WTC11 (cell line): Measurements from ENCODE around the gene EXOC4. TPM values are rescaled to one million over a fixed set of nuclear protein-coding genes. Genes with fewer than 3 reads are reported as not detected.

ENCODE experiments used
- ATAC-seq: fragments of 200-7000 bp; cut with Tn5 transposase; 2 replicates; pipeline ENCODE4 v1.10.0; 2021; ENCODE audit warnings: mild to moderate bottlenecking, moderate library complexity
- CTCF ChIA-PET: fragments of 300-600 bp; sonication (Branson Sonifier 250); formaldehyde crosslinking; loops from one replicate; lab custom pipeline; 2021; ENCODE audit warnings: antibody characterized with exemption; lab: Charles Lee
- POLR2A ChIA-PET: fragments of 350-600 bp; sonication (Branson Sonifier 250); formaldehyde crosslinking; loops from one replicate; lab custom pipeline; 2021; ENCODE audit warnings: antibody characterized with exemption; lab: Charles Lee
- DNase-seq: peaks from one replicate; pipeline ENCODE4 v3.0.0; 2021; ENCODE audit warnings: low spot score
- H3K27ac Mint-ChIP-seq: 2 replicates; pipeline ENCODE4 v1.8.0; 2021; ENCODE audit warnings: mixed read lengths
- H3K27me3 Mint-ChIP-seq: 2 replicates; pipeline ENCODE4 v1.8.0; 2021; ENCODE audit warnings: low read depth, mild to moderate bottlenecking, moderate library complexity, mixed read lengths
- H3K36me3 Mint-ChIP-seq: 2 replicates; pipeline ENCODE4 v1.8.0; 2021; ENCODE audit warnings: mixed read lengths
- H3K4me1 Mint-ChIP-seq: 2 replicates; pipeline ENCODE4 v1.8.0; 2022; ENCODE audit warnings: mixed read lengths
- H3K4me3 Mint-ChIP-seq: 2 replicates; pipeline ENCODE4 v1.8.0; 2021; ENCODE audit warnings: mild to moderate bottlenecking, moderate library complexity, mixed read lengths
- H3K9me3 Mint-ChIP-seq: 2 replicates; pipeline ENCODE4 v1.8.0; 2021; ENCODE audit warnings: mixed read lengths
- CBFB ChIP-seq: sonication (generic); formaldehyde crosslinking; IDR thresholded peaks from 2 replicates; pipeline ENCODE4 v1.8.1; 2022; ENCODE audit warnings: mild to moderate bottlenecking, low read depth, missing genetic modification reagents
- ESRRA ChIP-seq: sonication (generic); formaldehyde crosslinking; IDR thresholded peaks from 2 replicates; pipeline ENCODE4 v1.8.1; 2022; ENCODE audit warnings: mild to moderate bottlenecking, missing genetic modification reagents, borderline replicate concordance
- FOXJ3 ChIP-seq: sonication (generic); formaldehyde crosslinking; IDR thresholded peaks from 2 replicates; pipeline ENCODE4 v1.9.0; 2021; ENCODE audit warnings: missing genetic modification reagents, mild to moderate bottlenecking, borderline replicate concordance
- KAT7 ChIP-seq: sonication (generic); formaldehyde crosslinking; IDR thresholded peaks from 2 replicates; pipeline ENCODE4 v1.8.1; 2023; ENCODE audit warnings: missing genetic modification reagents, mild to moderate bottlenecking, borderline replicate concordance
- NFATC4 ChIP-seq: fragments of 250-450 bp; sonication (Bioruptor Pico); IDR thresholded peaks from 2 replicates; pipeline ENCODE4 v1.9.0; 2021; ENCODE audit warnings: mild to moderate bottlenecking
- OVOL2 ChIP-seq: fragments of 250-450 bp; sonication (Bioruptor Pico); IDR thresholded peaks from 2 replicates; pipeline ENCODE4 v1.9.0; 2021; ENCODE audit warnings: mild to moderate bottlenecking, borderline replicate concordance
- RELA ChIP-seq: sonication (generic); formaldehyde crosslinking; IDR thresholded peaks from 2 replicates; pipeline ENCODE4 v1.8.1; 2022; ENCODE audit warnings: missing genetic modification reagents, mild to moderate bottlenecking, borderline replicate concordance
- TEAD1 ChIP-seq: sonication (generic); formaldehyde crosslinking; IDR thresholded peaks from 2 replicates; pipeline ENCODE4 v1.8.0; 2022; ENCODE audit warnings: mild to moderate bottlenecking, missing genetic modification reagents
- ZNF219 ChIP-seq: sonication (generic); formaldehyde crosslinking; IDR thresholded peaks from 2 replicates; pipeline ENCODE4 v1.8.0; 2023; ENCODE audit warnings: missing genetic modification reagents, mild to moderate bottlenecking, borderline replicate concordance
- ZNF263 ChIP-seq: sonication (generic); formaldehyde crosslinking; IDR thresholded peaks from 2 replicates; pipeline ENCODE4 v1.8.1; 2022; ENCODE audit warnings: low read depth, mild to moderate bottlenecking, moderate library complexity, missing genetic modification reagents
- ZNF416 ChIP-seq: fragments of 250-450 bp; sonication (Bioruptor Pico); IDR thresholded peaks from 2 replicates; pipeline ENCODE4 v1.9.0; 2021; ENCODE audit warnings: mild to moderate bottlenecking, inconsistent platforms
- ZNF671 ChIP-seq: fragments of 250-450 bp; sonication (Bioruptor Pico); IDR thresholded peaks from 2 replicates; pipeline ENCODE4 v1.8.0; 2021; ENCODE audit warnings: mild to moderate bottlenecking
- total RNA-seq: library from RNA; stranded (reverse); gene quantifications from 3 replicates; pipeline ENCODE4 v1.2.3, GENCODE V29; 2021
- TF ChIP-seq, protein P1 (sequence below): sonication (generic); formaldehyde crosslinking; IDR thresholded peaks from 2 replicates; pipeline ENCODE4 v1.8.0; 2022; ENCODE audit warnings: mild to moderate bottlenecking, missing genetic modification reagents
- TF ChIP-seq, protein P2 (sequence below): fragments of 250-450 bp; sonication (Bioruptor Pico); IDR thresholded peaks from 2 replicates; pipeline ENCODE4 v2.1.2; 2022; ENCODE audit warnings: mild to moderate bottlenecking, moderate library complexity
- TF ChIP-seq, protein P3 (sequence below): fragments of 250-450 bp; sonication (Bioruptor Pico); IDR thresholded peaks from 2 replicates; pipeline ENCODE4 v1.9.0; 2021; ENCODE audit warnings: mild to moderate bottlenecking
- TF ChIP-seq, protein P4 (sequence below): fragments of 250-450 bp; sonication (Bioruptor Pico); IDR thresholded peaks from 2 replicates; pipeline ENCODE4 v1.8.0; 2021; ENCODE audit warnings: mild to moderate bottlenecking
- TF ChIP-seq, protein P5 (sequence below): sonication (generic); formaldehyde crosslinking; IDR thresholded peaks from 2 replicates; pipeline ENCODE4 v1.8.1; 2023; ENCODE audit warnings: mild to moderate bottlenecking, missing genetic modification reagents
- TF ChIP-seq, protein P6 (sequence below): sonication (generic); formaldehyde crosslinking; IDR thresholded peaks from 2 replicates; pipeline ENCODE4 v1.8.1; 2023; ENCODE audit warnings: mild to moderate bottlenecking, missing genetic modification reagents
- TF ChIP-seq, protein P7 (sequence below): sonication (generic); formaldehyde crosslinking; IDR thresholded peaks from 2 replicates; pipeline ENCODE4 v1.8.1; 2023; ENCODE audit warnings: mild to moderate bottlenecking, missing genetic modification reagents, moderate library complexity

Gene EXOC4
- total RNA-seq, 1 experiment from 2014 or later: 62.0 TPM

DNA sequence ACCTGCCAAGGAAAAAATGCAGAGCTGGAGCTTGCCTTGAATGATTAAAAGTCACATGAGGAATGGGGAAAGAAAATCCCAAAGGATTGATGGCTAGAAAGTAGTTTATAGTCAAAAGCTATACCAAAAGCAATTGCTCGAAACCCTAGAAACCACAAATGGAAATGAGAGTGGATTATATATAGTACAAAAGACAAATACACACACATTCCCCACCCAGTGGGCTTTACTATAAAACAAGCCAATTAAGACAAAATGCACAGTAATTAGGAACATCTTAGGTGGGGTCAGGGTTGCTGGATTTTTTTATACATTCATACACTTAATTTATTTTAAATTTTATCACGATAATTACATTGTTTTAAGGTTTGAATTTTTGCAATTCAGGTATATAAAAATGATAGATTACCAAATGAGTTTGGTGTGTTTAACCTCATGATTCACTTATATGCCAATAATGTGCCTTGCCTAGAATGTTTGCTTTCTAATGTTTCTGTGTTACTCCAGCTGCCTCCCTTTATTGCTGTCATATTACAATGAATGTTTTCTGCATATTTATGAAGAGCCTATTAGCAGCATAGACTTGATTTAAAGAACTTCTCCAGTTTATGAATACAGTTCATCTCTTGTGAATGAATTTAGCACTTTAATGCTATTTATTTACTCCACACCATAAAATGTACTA lies 421.3 kb downstream of the EXOC4 start (continued):
- TF ChIP-seq ZNF219 (no peak), CBFB (no peak), RELA (CRISPR knock-in tag) (no peak), NFATC4 (CRISPR knock-in tag) (no peak), ZNF263 (CRISPR knock-in tag) (no peak), OVOL2 (CRISPR knock-in tag) (no peak), ZNF671 (CRISPR knock-in tag) (no peak), KAT7 (CRISPR knock-in tag) (no peak)
- TF ChIP-seq, protein P1, sequence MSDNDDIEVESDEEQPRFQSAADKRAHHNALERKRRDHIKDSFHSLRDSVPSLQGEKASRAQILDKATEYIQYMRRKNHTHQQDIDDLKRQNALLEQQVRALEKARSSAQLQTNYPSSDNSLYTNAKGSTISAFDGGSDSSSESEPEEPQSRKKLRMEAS: no peak
- TF ChIP-seq, protein P2, sequence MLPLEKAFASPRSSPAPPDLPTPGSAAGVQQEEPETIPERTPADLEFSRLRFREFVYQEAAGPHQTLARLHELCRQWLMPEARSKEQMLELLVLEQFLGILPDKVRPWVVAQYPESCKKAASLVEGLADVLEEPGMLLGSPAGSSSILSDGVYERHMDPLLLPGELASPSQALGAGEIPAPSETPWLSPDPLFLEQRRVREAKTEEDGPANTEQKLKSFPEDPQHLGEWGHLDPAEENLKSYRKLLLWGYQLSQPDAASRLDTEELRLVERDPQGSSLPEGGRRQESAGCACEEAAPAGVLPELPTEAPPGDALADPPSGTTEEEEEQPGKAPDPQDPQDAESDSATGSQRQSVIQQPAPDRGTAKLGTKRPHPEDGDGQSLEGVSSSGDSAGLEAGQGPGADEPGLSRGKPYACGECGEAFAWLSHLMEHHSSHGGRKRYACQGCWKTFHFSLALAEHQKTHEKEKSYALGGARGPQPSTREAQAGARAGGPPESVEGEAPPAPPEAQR (CRISPR knock-in tag): no peak
- TF ChIP-seq, protein P3, sequence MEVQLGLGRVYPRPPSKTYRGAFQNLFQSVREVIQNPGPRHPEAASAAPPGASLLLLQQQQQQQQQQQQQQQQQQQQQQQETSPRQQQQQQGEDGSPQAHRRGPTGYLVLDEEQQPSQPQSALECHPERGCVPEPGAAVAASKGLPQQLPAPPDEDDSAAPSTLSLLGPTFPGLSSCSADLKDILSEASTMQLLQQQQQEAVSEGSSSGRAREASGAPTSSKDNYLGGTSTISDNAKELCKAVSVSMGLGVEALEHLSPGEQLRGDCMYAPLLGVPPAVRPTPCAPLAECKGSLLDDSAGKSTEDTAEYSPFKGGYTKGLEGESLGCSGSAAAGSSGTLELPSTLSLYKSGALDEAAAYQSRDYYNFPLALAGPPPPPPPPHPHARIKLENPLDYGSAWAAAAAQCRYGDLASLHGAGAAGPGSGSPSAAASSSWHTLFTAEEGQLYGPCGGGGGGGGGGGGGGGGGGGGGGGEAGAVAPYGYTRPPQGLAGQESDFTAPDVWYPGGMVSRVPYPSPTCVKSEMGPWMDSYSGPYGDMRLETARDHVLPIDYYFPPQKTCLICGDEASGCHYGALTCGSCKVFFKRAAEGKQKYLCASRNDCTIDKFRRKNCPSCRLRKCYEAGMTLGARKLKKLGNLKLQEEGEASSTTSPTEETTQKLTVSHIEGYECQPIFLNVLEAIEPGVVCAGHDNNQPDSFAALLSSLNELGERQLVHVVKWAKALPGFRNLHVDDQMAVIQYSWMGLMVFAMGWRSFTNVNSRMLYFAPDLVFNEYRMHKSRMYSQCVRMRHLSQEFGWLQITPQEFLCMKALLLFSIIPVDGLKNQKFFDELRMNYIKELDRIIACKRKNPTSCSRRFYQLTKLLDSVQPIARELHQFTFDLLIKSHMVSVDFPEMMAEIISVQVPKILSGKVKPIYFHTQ (CRISPR knock-in tag): no peak
- TF ChIP-seq, protein P4, sequence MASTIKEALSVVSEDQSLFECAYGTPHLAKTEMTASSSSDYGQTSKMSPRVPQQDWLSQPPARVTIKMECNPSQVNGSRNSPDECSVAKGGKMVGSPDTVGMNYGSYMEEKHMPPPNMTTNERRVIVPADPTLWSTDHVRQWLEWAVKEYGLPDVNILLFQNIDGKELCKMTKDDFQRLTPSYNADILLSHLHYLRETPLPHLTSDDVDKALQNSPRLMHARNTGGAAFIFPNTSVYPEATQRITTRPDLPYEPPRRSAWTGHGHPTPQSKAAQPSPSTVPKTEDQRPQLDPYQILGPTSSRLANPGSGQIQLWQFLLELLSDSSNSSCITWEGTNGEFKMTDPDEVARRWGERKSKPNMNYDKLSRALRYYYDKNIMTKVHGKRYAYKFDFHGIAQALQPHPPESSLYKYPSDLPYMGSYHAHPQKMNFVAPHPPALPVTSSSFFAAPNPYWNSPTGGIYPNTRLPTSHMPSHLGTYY (CRISPR knock-in tag): no peak
- TF ChIP-seq, protein P5, sequence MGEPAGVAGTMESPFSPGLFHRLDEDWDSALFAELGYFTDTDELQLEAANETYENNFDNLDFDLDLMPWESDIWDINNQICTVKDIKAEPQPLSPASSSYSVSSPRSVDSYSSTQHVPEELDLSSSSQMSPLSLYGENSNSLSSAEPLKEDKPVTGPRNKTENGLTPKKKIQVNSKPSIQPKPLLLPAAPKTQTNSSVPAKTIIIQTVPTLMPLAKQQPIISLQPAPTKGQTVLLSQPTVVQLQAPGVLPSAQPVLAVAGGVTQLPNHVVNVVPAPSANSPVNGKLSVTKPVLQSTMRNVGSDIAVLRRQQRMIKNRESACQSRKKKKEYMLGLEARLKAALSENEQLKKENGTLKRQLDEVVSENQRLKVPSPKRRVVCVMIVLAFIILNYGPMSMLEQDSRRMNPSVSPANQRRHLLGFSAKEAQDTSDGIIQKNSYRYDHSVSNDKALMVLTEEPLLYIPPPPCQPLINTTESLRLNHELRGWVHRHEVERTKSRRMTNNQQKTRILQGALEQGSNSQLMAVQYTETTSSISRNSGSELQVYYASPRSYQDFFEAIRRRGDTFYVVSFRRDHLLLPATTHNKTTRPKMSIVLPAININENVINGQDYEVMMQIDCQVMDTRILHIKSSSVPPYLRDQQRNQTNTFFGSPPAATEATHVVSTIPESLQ (CRISPR knock-in tag): no peak
- TF ChIP-seq, all 79 proteins: peak for 0

DNA sequence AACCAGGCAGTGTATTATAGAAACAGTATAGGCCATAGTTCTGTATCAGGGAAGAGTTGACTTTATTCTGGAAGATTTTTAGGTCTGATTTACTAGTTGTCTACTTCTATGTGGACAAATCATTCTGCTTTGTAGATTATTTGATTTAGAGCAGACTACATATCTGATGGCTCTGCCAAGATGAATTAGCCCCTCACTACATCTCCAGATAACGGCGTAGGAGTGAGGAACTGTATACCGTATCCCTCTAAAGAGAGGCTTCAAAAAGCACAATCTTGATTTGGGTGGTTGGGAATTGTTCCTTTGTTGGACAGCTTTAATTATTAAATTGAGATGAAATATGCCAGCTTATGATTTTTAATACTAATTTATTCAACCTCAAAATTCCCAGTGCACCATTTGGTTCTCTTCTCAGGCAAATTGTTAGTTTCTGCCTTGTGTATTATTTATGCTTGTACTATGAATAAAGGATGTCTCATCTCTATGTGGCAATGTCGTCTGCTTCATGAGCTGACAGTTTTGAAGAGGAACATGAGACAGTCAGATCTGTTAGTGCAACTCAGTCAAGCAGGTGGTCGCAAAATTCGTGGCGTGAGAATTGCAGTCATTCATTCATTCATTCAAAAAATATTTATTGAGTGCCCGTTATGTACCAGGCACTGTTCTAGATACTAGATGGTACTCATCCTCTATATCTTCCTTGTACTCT lies 422.8 kb downstream of the EXOC4 start:
- H3K36me3 Mint-ChIP-seq: no peaks in the 10 kb centered on the region
- DNase-seq (no peak), ATAC-seq (no peak)
- H3K4me3 Mint-ChIP-seq: no peak overlapping the region
- H3K9me3 Mint-ChIP-seq: peaks cover 4% of the 10 kb centered on the region; the same call in 1 of the 2 replicates
- no peaks in the 10 kb centered on the region for H3K27me3 Mint-ChIP-seq
- CTCF ChIA-PET: no interaction called here
- H3K4me1 Mint-ChIP-seq: peaks cover 19% of the 10 kb centered on the region
- H3K27ac Mint-ChIP-seq: no peak overlapping the region
- POLR2A ChIA-PET: no interaction called here
- TF ChIP-seq, protein P3 (CRISPR knock-in tag): no peak
- no peak for TF ChIP-seq ESRRA (CRISPR knock-in tag)
- TF ChIP-seq, protein P6, sequence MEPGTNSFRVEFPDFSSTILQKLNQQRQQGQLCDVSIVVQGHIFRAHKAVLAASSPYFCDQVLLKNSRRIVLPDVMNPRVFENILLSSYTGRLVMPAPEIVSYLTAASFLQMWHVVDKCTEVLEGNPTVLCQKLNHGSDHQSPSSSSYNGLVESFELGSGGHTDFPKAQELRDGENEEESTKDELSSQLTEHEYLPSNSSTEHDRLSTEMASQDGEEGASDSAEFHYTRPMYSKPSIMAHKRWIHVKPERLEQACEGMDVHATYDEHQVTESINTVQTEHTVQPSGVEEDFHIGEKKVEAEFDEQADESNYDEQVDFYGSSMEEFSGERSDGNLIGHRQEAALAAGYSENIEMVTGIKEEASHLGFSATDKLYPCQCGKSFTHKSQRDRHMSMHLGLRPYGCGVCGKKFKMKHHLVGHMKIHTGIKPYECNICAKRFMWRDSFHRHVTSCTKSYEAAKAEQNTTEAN (CRISPR knock-in tag): no peak
- TF ChIP-seq ZNF416 (CRISPR knock-in tag): no peak
- no peak for TF ChIP-seq TEAD1 (CRISPR knock-in tag)
- no peak for TF ChIP-seq FOXJ3
- TF ChIP-seq OVOL2 (CRISPR knock-in tag): no peak
- TF ChIP-seq, protein P7, sequence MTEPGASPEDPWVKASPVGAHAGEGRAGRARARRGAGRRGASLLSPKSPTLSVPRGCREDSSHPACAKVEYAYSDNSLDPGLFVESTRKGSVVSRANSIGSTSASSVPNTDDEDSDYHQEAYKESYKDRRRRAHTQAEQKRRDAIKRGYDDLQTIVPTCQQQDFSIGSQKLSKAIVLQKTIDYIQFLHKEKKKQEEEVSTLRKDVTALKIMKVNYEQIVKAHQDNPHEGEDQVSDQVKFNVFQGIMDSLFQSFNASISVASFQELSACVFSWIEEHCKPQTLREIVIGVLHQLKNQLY (CRISPR knock-in tag): no peak
